Airway epithelial cell (primary cell): Measurements from ENCODE around the gene SNTB2. TPM values are rescaled to one million over a fixed set of nuclear protein-coding genes. Genes with fewer than 3 reads are reported as not detected.

ENCODE experiments used
- total RNA-seq: library from RNA; depleted of rRNA; stranded (reverse); fragments of >200 nt; gene quantifications from 2 replicates; pipeline ENCODE4 v1.2.3, GENCODE V29; 2015

Gene SNTB2
- total RNA-seq = 12.3 and 19.0 TPM in 2 replicates

GRCh38 chr16:69186642-69187445, at the start of gene SNTB2:
Gene SNTB2 (plus strand): TSS chr16:69187164. CDS start chr16:69187167, 3 bp downstream.

DNA sequence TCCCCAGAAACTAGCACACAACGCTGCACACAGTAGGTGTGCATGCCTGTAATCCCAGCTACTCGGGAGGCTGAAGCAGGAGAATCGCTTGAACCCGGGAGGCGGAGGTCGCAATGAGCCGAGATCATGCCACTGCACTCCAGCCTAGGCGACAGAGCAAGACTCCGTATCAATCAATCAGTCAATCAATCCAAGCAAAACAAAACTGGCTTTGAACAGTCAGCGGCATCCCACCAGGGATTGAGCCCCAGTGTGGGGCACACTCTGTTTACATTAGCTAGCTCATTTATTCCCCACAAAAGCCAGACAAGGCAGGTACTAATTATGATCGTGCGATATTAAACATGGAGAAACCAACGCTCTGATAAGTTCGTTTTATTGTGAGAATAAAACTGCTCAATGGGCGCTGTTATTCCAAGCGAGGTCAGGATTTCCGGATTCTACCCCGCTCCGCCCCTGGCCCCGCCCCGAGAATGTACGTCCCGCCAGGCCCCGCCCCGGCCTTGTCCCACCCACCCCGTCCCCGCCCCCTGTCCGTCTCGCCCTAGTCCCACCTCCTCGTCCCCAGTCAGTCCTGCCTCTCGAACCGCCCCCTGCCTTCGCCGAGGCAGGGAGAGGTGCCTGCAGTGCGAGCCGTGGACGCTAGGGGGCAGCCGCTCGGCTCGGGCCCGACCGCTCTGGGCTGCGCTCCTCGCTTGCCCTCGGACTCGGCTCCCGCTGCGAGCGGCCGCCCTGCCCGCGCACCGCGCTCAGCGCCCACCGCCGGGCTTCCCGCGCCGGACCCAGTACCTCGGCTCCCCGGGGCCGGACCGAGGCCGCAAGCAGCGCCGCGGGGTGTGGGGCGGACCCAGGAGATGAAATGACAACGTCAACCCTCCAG, 123.9 kb downstream of the SNTB2 start, which contains the start of gene VPS4A:
Gene VPS4A (plus strand): TSS at position 698 of the 880 bp plus-strand sequence. CDS start 162 bp downstream, at position 860.

DNA sequence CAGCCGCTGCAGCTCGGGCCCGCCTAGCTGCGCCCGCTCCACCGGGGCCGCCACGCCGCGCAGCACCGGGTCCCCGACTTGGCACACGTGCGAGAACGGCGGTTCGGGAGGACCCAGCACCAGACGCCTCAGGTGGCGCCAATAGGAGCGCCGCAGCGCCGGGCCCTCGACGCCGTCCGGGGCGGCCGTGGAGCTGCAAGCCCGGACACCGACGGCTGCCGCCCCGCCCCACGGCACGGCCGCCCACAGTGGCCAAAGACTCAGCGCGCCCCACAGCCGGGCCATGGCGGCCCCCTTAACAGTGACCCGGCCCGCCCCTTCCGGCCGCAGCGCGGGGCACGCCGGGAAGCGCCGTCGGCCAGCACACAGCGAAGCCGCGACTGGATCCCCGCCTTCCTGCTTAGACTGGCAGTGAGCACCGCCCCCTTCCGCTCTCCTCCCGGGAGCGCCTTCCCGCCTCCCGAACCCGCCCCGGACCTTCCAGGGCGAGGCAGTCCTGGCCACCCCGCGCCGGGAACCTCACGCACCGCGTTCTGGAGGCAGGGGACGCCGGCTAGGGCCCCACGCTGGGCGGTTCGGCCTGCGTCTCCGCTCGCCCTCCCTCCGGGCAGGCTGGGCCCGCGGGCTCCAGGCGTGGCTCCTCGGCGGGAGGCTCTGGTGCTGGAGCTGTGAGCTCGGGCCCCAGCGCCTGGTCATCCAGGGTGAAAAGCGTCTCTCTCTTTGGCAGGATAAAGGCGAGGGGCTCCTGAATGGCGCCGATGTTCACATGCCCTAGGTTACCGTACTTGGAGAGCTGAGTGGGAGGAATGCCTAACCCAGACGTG, 143.5 kb downstream of the SNTB2 start, which contains the start of gene PDF:
Gene PDF (minus strand): TSS at position 303 of the 824 bp plus-strand sequence. CDS start 18 bp downstream, at position 285.

GRCh38 chr16:69339289-69340094, 152.5 kb downstream of the SNTB2 start, which contains the start of the genes COG8 and NIP7:
Gene COG8 (minus strand): TSS chr16:69339564. CDS start chr16:69339552, 12 bp downstream.
Gene NIP7 (plus strand): TSS chr16:69339772. CDS start chr16:69339830, 58 bp downstream.

GRCh38 chr16:69351309-69352027, 164.5 kb downstream of the SNTB2 start, which contains the start of gene TMED6:
Gene TMED6 (minus strand): TSS chr16:69351786. CDS start chr16:69351753, 33 bp downstream.

Other genes with a start within 250 kb of the SNTB2 start
- gene HAS3, start 81.5 kb upstream of the SNTB2 start, total RNA-seq = 31.9 and 34.0 TPM in 2 replicates
- 40.3 and 65.1 TPM in 2 replicates for gene CHTF8, start 54.6 kb upstream of the SNTB2 start, total RNA-seq
- gene UTP4, start 54.5 kb upstream of the SNTB2 start, total RNA-seq = 14.3 and 28.1 TPM in 2 replicates
- 39.7 and 43.2 TPM in 2 replicates for gene VPS4A, start 124.2 kb downstream of the SNTB2 start, total RNA-seq
- 21.2 and 31.2 TPM in 2 replicates for gene PDF, start 143.4 kb downstream of the SNTB2 start, total RNA-seq
- 27.7 and 34.0 TPM in 2 replicates for gene COG8, start 152.4 kb downstream of the SNTB2 start, total RNA-seq
- gene NIP7, start 152.6 kb downstream of the SNTB2 start, total RNA-seq = 24.7 and 33.1 TPM in 2 replicates
- gene TMED6, start 164.6 kb downstream of the SNTB2 start, total RNA-seq = not detected in 2 replicates
- gene TERF2, start 198.8 kb downstream of the SNTB2 start, total RNA-seq = 8.5 and 9.1 TPM in 2 replicates
- 41.3 and 64.4 TPM in 2 replicates for gene CYB5B, start 237.5 kb downstream of the SNTB2 start, total RNA-seq